ENCODE data around the gene DNMT3A. TPM values are rescaled to one million over a fixed set of nuclear protein-coding genes. Genes with fewer than 3 reads are reported as not detected.
A peak's percentile ranks its signal among the peaks of the same experiment; 100 is the strongest.

The DNMT3A gene
- total RNA-seq, 1 donor from 2014 or later: 25.3 TPM

- DNase-seq (ENCODE audit: low read depth): no peak
- peaks cover 1% of the 10 kb centered on the region for H3K36me3 ChIP-seq (ENCODE audit: control insufficient read depth, insufficient read depth, low read length)
- H3K27me3 ChIP-seq (ENCODE audit: control insufficient read depth, insufficient read depth, low read length): no peaks in the 10 kb centered on the region
- no peak for TF ChIP-seq CTCF (IDR thresholded peaks at IDR 0.05; ENCODE audit: insufficient read depth, low read length, poor library complexity, severe bottlenecking)
- H3K4me3 ChIP-seq (ENCODE audit: low read depth, low read length): peak overlapping the region; percentile 54
Measured at GRCh38 chr2:25251071-25251421, 90.7 kb downstream of the DNMT3A start.

- Histone ChIP-seq H3K36me3 (ENCODE audit: control insufficient read depth, insufficient read depth, low read length) (peaks cover 1% of the 10 kb centered on the region), H3K4me3 (ENCODE audit: low read depth, low read length) (peak overlapping the region; percentile 54), H3K27me3 (ENCODE audit: control insufficient read depth, insufficient read depth, low read length) (no peaks in the 10 kb centered on the region)
- no peak for TF ChIP-seq CTCF (IDR thresholded peaks at IDR 0.05; ENCODE audit: insufficient read depth, low read length, poor library complexity, severe bottlenecking)
- peak; percentile 74 for DNase-seq (ENCODE audit: low read depth)
Measured at GRCh38 chr2:25250331-25251070, 91.2 kb downstream of the DNMT3A start.

- TF ChIP-seq CTCF (IDR thresholded peaks at IDR 0.05; ENCODE audit: insufficient read depth, low read length, poor library complexity, severe bottlenecking): no peak
- Histone ChIP-seq H3K27me3 (ENCODE audit: control insufficient read depth, insufficient read depth, low read length) (no peaks in the 10 kb centered on the region), H3K4me3 (ENCODE audit: low read depth, low read length) (no peak overlapping the region), H3K36me3 (ENCODE audit: control insufficient read depth, insufficient read depth, low read length) (peaks cover 1% of the 10 kb centered on the region)
- DNase-seq (ENCODE audit: low read depth): no peak
Measured at GRCh38 chr2:25249785-25250184, 91.9 kb downstream of the DNMT3A start.

- no peak for TF ChIP-seq CTCF (IDR thresholded peaks at IDR 0.05; ENCODE audit: insufficient read depth, low read length, poor library complexity, severe bottlenecking)
Measured at GRCh38 chr2:25247792-25248512, 93.8 kb downstream of the DNMT3A start.

GRCh38 chr2:25246558-25247290 lies 95.0 kb downstream of the DNMT3A start:
- TF ChIP-seq CTCF (IDR thresholded peaks at IDR 0.05; ENCODE audit: insufficient read depth, low read length, poor library complexity, severe bottlenecking): no peak
- H3K36me3 ChIP-seq (ENCODE audit: control insufficient read depth, insufficient read depth, low read length): peaks cover 1% of the 10 kb centered on the region

More at GRCh38 chr2:25247792-25248512, 93.8 kb downstream of the DNMT3A start:
- Histone ChIP-seq H3K4me3 (ENCODE audit: low read depth, low read length) (no peak overlapping the region), H3K27me3 (ENCODE audit: control insufficient read depth, insufficient read depth, low read length) (no peaks in the 10 kb centered on the region), H3K36me3 (ENCODE audit: control insufficient read depth, insufficient read depth, low read length) (peaks cover 1% of the 10 kb centered on the region)
- no peak for DNase-seq (ENCODE audit: low read depth)

More at GRCh38 chr2:25246558-25247290, 95.0 kb downstream of the DNMT3A start:
- no peak for DNase-seq (ENCODE audit: low read depth)
- Histone ChIP-seq H3K27me3 (ENCODE audit: control insufficient read depth, insufficient read depth, low read length) (no peaks in the 10 kb centered on the region), H3K4me3 (ENCODE audit: low read depth, low read length) (no peak overlapping the region)
